ENCODE measurements around the gene RASGRF2.
A peak's percentile ranks its signal among the peaks of the same experiment; 100 is the strongest.

RASGRF2 gene

DNA sequence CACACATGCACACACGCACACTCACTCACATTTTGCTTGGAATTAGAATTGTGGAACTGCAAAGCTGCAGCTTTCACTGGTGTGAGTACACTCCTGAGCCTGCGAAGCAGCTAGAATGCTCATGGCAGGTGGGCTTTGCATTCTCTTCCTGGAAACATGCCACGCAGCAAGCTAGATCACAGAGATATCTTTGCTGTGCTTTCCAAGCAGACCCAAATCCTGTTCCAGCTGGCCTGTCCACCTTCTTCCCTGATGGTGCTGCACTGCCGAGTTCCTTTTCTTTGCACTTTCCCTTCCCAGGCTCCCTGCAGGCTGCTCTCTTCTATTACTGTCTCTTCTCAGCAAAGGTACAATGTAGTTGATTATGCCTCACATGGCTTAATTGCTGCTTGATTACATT, 180.3 kb downstream of the RASGRF2 start:
- peak; percentile 83 for DNase-seq (ENCODE audit: low spot score)

DNA sequence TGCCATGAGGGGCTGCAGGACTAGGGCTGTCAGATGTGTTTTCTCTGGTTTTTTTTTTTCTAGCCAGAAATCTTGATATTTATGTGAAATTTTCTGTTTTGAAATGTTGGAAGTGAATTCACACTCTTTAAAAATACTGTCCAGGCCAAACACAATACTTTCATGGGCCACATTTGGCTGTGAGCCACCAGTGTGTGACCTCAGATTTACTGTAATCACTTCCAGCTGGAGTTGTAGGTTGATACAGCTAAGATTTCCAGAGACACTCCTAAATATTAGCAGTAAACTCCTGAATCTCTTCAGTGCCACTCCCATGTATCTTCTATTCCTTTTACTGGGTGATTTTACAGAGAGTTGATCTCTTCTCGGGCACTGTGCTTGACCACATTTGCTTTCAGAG, 180.8 kb downstream of the RASGRF2 start:
- peak; percentile 75 for DNase-seq (ENCODE audit: low spot score)

DNA sequence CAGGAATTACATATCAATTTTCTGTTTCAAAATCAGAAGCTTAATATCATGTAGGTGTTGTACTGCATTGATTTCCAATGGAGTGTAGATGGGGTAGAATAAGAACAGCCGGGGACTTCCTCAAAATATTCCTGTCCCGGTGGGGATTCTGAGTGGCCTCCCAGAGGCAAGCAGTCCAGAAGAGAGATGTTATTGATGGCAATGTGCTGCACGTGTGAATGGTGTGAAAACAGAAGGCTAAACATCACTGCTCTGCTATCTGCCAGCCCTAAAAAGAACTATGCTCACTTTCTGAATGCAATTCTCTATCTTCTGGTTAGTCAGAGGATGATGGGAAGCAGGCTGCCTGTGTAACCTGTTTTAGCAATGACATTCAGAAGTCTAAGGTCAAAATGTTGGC, 181.9 kb downstream of the RASGRF2 start:
- no peak for DNase-seq (ENCODE audit: low spot score)

DNA sequence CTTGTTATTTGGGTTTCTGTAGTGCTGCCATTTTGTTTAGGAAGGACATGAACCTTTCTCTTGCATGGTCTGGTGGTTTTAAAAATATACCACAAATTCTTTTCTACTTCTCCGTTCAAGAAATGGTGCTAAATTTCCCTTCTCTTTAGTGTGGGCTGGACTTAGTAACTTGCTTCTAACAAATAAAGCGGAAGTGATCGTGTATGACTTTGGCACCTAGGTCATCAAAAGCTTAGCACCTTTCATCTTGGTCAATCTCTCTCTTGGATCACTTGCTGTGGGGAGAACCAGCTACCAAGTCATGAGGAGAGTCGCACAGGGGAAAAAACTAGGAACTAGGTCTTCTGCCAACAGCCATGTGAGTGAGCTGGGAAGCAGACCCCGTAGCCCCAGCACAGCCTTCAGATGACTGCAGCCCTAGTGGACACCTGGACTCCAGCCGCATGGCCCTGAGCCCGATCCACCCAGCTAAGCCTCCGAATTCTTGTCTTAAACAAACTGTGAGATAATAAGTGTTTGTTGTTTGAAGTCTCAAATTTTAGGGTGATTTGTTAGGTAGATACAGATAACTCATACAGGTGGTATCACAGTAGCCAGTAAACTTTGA, 185.3 kb downstream of the RASGRF2 start:
- no peak for DNase-seq (ENCODE audit: low spot score)

DNA sequence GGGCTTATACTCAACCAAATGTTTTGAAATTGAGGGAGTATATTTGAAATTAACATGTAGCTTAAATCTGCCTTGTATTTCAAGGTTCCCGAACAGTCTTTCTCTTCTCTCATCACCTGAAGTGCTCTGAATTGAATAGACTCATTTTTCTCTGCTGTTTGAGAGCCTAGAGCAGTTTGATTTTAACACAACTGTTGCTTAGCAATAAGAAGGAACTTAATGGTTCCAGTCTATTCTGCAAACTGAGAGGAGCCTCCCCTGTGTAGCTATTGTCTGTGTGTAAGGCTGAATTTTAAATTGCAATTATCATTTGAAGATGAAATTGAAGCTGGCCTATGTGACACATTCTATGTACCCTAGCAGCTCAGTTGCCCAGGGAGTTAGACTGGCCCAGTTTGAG, 185.9 kb downstream of the RASGRF2 start:
- DNase-seq (ENCODE audit: low spot score) = no peak

DNA sequence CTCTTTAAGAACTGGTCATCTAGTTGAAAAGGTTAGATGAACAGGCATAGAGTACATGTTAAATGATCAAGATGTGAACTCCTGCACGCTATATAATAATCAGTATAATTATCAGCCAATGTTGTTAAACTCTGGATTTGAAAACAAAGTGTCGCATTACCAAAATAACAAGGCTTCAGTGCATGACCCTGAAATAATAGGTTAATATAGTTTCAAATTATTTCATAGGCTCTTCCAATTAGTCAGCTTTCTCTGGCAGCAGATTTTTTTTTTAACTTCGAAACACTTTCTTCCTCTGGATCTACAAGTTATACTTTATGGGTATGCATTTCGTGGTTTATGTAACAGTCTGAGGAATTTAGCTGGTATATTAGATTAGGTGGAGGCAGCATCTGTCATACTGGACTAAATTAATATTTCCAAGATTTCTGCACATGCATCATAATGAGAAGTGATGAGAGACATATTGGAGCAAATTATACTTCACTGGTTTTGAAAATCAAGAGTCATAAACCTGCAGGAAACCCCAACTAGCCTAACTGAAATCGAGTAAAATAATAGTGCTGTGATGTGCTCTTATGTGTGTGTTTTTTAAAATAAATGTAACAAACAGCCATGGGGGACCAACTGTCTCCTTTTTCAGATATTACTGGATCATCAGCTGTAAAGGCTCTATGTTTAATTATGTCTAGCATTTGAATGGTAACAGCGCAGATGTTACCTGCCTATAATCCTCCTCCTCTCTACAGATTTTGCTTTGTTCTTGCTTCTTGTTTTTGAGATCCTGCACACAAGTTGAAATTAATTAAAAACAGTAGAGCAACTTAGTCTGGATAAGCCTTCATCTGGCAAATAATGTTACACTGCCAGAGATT, 187.1 kb downstream of the RASGRF2 start:
- no peak for DNase-seq (ENCODE audit: low spot score)

DNA sequence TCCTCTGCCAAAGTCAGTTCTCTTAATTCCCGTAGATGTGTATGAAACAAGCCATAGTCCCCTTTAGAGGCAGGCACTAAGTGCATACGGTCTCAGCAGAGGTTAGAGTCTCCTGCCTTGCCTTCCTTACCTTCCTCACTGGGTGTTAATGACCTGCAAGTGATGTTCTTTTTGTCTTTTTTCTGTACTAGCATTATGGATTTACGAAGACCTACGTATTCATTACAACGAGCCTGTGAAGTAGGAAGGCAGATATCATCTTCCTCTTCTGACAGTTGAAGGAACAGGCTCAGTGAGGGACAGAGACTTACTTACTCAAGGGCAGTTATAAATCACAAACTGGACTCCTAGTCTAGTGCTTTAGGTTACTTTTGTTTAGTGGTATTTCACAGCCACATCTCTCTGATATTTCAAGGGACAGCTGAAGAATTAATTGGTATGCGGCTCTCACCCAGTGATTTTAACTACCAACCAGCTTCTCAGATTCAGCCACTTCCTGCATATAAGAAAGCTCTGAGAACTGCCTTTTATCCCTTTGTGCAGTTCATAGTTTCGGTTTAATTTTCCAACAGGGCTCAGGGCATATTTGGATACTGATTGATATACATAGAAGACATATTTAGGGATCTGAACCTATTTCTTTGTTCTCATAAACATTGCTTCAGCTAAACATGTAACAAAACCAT, 187.9 kb downstream of the RASGRF2 start:
- DNase-seq (ENCODE audit: low spot score) = no peak

DNA sequence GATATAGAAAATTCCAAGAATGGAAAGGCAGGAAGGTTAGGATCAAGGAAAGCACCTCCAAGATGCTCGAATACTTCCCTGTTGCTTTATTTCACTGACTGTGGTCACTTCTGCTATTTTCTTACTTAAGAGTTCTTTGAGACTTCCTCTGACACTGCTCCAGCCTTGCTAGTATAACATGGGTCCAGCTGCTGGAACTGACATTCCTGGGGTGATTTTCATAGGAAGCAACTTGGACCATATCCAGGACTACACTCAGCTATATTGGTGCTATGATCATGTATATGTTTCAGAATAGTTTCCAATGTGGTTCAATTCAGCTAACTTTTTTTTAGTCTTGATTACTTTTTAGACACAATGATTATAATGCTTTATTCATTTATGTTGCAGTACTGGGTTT, 191.4 kb downstream of the RASGRF2 start:
- no peak for DNase-seq (ENCODE audit: low spot score)

DNA sequence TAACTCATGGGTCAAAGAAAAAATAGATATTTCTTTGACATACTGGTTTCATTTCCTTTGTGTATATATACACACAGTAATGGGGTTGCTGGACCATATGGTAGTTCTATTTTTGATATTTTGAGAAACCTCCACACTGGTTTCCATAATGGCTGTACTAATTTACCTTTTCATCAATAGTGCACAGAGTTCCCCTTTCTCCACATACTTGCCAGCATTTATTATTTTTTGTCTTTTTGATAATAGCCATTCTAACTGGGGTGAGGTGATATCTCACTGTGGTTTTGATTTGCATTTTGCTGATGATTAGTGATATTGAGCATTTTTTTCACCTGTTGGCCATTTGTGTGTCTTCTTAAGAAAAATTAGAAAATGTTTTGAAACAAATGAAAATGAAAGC, 194.6 kb downstream of the RASGRF2 start:
- DNase-seq (ENCODE audit: low spot score) = no peak

DNA sequence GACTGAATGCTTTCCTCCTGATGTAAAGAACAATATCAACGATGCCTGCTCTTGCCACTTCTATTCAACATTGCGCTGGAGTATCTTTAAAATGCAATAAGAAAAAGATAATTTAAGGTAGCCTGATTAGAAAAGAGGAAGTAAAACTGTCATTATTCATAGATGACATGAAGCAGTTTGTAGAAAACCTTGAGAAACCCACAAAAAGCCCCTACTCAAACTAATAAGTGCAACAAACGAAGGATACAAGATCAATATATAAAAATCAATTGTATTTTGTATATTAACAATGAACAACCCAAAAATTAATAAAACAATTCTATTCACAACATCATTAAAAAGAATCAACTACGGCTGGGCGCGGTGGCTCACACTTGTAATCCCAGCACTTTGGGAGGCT, 196.6 kb downstream of the RASGRF2 start:
- DNase-seq (ENCODE audit: low spot score) = no peak

DNA sequence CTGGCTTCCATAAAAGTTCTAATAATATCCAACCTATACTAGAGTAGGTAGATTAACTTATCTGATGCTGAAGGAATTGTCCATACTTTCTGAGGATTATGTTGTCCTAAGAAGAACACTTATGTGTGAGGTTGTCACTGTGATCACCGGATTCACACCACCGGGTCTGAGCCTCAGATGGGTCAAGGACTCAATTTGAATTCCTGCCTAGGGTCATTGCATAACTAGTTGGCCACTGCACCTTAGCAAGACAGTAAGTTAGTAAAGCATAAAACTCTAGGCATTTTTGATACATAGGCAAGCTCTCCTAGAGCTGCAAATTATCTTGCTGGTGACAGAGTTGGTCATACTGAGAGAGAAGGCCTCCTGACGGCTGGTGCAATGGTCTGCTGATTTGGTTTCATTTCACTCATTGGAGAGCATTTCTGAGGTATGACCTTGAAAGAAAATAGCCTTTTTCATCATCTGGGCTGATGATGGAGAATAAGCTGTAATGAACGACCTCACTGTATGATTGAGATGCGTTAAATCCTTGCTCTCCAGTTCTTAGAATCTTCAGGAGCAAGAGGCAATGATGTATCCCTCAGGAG, 200.9 kb downstream of the RASGRF2 start:
- no peak for DNase-seq (ENCODE audit: low spot score)

DNA sequence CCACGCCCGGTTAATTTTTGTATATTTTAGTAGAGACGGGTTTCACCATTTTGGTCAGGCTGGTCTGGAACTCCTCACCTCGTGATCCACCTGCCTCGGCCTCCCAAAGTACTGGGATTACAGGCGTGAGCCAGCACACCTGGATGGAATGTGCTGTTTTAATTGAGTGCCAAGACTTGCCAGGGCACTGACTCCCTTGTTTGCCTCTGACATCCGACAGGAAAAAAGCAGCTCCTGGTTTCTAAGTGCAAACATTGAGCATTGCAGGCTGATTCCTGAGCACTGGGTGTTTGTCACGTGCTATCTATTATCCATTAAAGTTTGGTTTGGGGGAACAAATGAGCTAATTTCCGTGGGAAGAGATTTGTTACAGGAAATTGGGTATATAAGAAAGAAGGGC, 202.3 kb downstream of the RASGRF2 start:
- no peak for DNase-seq (ENCODE audit: low spot score)

DNA sequence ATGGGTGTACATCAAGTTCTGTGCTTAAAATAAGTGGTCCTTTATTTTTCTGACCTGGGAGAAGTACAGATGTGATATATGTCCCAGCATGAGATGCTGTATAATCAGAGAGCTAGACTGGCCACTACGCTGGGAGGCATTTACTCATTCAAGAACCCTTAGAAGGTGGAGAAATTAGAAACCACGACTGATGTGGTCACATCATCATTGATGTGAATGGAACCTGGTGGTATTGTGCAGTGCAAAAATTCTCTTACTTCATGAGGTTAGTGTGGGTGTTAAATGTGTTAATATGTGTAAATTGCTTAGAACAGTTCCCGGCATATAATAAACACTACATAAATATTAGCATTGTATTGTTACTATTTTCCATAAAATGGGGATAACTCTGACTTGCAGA, 203.5 kb downstream of the RASGRF2 start:
- no peak for DNase-seq (ENCODE audit: low spot score)

DNA sequence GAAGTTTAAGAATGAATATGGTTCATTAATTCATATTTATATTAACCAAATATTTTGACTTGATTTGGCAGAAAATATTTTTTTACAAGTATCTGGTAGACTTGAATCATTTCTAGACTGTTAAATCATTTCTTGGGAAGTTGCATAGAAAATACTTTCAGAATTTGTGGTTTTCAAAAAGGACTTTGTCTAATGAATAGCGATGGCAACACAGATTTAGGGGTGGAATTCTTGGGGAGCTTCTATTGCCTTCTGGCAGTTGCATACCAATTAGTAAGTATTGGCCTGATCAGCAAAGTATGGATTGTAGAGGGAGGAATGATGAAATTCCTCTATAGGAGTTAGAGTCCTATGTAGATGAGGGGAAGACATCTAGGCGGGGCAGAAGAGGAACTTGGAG, 204.3 kb downstream of the RASGRF2 start:
- no peak for DNase-seq (ENCODE audit: low spot score)

DNA sequence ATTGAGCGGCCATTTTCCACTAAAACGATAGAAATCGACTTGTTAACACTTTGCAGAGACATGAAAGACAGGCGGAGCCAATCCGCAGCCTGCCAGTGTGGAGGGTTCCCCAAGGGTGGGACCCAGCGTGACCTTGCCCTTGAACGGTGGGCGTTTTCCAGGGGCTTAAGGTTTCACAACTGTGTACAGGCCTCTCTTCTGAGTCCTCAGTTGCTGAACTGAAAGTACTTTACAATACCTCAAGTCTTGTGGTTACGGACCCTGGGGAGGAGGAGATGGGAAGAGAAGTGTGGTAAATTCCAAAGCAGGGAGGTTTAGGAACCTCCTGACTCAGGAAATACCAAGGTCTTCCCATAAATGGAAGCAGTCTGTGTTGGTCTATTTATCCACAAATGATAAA, 204.8 kb downstream of the RASGRF2 start:
- DNase-seq (ENCODE audit: low spot score) = no peak

DNA sequence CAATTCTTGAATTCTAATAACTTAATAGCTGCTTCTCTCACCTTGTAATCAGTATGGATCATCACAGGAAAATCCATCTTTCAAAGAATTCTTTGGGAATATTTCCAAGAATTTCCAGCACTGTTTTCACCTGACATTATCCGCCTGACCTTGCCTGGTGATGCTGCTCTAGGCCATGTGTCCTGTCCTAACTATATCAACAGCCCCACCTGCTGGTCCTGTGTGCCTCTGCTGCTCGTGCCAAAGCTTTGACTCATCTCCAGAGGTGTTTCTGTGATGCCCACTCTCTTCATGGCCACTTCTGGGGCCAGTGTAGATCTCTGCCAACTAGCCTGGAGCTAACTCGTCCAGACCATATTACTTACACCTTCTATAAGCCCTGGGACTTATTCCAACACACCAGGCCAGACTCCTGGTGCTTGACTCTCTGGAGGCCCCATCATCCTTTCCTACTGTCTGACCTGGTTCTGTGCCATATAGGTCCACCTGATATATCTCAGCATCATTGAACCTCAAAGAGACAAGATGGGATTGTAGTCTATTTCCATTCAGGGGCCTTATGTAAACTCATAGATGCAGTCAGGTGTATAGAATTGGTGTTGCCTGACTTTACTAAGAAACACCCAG, 205.4 kb downstream of the RASGRF2 start:
- no peak for DNase-seq (ENCODE audit: low spot score)

DNA sequence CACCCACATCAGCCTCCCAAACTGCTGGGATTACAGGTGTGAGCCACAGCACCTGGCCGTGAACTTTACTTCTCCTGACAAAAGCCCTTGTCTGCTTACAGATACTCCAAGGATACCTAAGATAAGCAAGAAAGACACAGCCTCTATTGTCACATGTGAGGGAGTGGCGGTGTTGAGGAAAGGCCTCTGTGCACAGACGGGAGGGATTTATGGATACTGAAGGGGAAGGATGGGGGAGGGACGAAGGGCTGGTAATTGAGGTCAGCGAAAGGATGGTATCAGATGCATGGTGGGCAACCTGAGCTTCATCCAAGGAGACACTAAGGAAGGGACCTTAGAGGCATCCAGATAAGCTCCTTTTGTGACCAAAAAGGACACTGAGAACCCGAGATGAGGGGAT, 206.3 kb downstream of the RASGRF2 start:
- DNase-seq (ENCODE audit: low spot score) = no peak

DNA sequence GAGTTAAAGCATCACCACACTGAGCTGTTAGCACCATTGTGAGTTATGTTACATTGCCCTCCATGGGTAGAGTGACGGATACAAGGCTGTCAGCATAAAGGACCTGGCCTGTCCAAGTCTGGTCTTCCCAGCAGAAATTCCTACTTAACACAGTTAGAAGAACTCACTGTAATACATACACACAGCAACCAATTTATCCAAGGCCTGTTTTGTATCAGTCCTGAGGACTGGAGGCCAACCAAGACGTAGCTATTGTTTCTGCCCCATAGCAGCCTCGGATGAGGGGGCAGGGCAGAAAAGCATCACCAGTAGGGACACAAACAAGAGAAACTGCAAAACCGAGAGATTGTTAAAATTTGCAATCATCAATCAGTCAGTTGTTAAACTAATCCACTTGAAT, 206.9 kb downstream of the RASGRF2 start:
- no peak for DNase-seq (ENCODE audit: low spot score)

DNA sequence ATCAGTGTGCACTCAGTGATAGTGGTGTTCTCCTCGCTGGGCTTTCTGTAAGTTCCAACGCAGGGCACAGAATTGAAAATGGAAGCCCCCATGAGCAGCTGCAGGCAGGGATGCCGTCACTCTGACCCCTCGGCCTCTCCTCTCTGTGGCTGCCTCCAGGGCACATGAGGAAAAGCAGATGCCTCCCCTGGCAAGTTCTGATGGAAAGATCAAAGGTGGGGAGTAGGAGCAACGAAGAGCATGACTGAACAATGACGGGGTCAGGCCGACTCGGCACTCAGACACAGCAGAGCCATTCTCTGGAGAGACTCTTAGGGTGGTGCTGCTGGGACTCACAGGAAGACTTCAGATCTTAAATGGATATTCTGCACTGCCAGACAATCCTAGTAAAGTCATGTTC, 207.4 kb downstream of the RASGRF2 start:
- no peak for DNase-seq (ENCODE audit: low spot score)

DNA sequence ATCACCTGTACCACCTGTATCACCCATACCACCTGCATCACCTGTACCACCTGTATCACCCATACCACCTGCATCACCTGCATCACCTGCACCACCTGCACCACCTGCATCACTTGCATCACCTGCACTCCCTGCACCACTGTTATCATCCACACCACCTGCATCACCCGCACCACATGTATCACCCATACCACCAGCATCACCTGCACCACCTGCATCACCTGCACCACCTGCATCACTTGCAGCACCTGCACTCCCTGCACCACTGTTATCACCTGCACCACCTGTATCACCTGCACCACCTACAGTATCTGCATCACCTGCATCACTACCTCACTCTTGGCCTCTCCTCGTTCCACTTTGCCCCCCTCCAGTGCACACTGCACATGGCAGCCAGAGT, 209.8 kb downstream of the RASGRF2 start:
- no peak for DNase-seq (ENCODE audit: low spot score)

DNA sequence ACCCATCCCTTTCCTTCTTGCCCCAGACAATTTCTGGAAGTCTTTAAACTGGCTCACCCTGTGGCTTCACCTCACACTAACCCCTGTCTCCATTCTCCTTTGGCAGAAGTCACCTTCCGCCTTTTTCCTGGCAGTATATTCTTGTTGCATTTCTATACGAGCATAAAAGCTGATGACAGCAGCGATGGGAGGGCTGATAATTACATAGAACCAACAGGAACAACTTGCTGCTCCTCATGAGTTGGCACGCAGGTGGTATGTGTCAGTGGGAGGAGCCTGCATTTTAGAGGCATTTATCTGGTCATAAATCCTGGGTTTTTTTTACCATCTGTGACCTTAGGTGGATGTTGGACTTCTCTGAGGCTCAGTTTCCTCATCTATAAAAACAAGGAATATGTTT, 211.6 kb downstream of the RASGRF2 start:
- DNase-seq (ENCODE audit: low spot score) = no peak

DNA sequence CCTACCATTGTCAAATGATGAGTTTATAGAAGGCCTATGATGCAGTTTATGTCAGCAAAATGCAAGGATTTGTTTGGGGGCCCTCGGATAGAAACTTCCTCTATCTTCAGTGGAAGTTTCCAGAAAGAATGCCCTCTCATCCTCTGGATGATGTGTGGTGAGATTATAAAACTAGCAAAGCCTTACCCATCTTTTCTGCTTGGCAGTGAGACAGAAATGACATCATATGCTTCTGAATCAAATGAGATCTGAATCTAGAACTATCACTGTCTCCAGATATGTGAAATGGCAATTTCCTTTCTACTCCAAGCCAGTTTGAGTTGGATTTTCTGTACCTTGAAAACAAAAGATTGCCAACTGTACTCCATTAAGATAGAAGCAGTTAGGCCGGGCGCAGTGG, 212.5 kb downstream of the RASGRF2 start:
- no peak for DNase-seq (ENCODE audit: low spot score)
